Caki2 (cell line): ENCODE results near the gene C4BPB. TPM values are rescaled to one million over a fixed set of nuclear protein-coding genes. Genes with fewer than 3 reads are reported as not detected.

Source experiments
- DNase-seq: peaks from one replicate; pipeline ENCODE4 v3.0.0-alpha.2; 2015; ENCODE audit warnings: low read depth
- in situ Hi-C: cut with HindIII; loops from 2 replicates; pipeline ENCODE4 v1.10.0; 2016; ENCODE audit warnings: low sequenced_read_pairs, low pct_unique_long_range_greater_than_20kb, mixed read lengths
- total RNA-seq: library from RNA; depleted of rRNA; stranded (reverse); fragments of >200 nt; shearing (Covaris generic); gene quantifications from 2 replicates; pipeline ENCODE4 v1.2.3, GENCODE V29; 2014; ENCODE audit warnings: low replicate concordance

The C4BPB gene
- total RNA-seq, 1 experiment from 2014 or later, result not detected

- no peak for DNase-seq
- in situ Hi-C loops, result no loop called here
Observed at GRCh38 chr1:207058252-207058651, 30.4 kb upstream of the C4BPB start.

- in situ Hi-C loops, result no loop called here
Observed at GRCh38 chr1:207058878-207059867, 29.5 kb upstream of the C4BPB start.

GRCh38 chr1:207059881-207060280, 28.8 kb upstream of the C4BPB start:
- DNase-seq, result no peak
- in situ Hi-C loops, result no loop called here

More at GRCh38 chr1:207058878-207059867, 29.5 kb upstream of the C4BPB start:
- DNase-seq, result no peak

- no peak for DNase-seq
- in situ Hi-C loops, result no loop called here
Observed at GRCh38 chr1:207060596-207060995, 28.1 kb upstream of the C4BPB start.

DNA sequence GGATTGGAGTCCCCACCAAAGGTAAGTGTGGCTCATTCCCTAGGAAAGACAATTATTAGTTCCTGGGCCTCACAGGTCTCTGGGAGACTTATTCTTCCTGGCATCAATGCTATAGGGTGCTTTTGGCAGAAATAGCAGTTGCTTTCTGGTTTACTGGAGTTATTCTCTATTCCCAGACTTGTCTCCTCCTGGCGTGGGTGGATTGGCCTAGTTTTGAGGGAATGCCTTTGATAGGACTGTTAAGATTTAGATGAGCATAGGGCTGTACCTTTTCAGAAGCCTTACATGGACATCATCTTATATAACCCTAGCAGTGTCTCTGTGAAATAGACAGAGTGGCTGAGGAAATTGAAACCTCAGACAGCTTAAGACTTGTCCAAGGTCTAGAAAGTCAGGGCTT, 26.6 kb upstream of the C4BPB start:
- in situ Hi-C loops, result no loop called here
- DNase-seq, result no peak

- in situ Hi-C loops, result no loop called here
- DNase-seq, result no peak
Observed at GRCh38 chr1:207063014-207063413, 25.6 kb upstream of the C4BPB start.

DNA sequence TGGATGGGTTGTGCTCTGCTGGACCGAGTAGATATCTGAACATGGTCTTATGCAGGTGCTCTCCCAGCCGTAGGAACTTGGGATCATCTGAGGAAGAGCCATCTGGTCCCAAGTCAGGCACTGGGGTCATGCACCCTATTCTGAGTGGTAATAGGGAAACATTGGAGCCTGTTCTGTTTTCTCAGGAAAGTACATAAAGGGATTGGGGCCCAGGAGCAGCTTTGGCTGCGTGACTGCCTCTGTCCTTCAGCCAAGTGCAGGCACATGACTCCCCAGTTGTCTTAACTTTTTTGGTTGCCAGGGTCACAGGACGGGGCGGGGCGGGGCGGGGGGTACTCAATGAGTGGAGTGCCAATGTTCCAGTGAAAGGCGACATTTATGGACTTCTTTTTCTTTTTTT, 24.1 kb upstream of the C4BPB start:
- no peak for DNase-seq
- in situ Hi-C loops, result no loop called here

DNA sequence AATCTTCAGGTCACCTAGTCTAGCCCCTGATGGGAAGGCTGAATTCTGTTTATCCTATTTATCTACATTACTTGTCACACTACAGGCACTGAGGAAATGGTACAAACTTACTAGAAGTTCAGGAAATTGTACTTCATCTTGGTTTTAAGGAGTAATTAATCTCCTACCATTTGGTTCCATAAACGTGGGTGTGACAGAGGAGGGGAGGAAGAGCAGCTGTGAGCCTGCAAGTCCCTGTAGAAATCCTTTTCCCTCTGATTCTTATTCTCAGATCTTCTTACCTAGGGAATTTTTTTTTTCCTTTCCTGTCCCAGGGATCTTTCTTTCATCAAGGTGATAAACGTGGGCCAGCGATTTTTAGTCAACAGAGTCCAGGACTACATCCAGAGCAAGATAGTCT, 21.5 kb upstream of the C4BPB start:
- no peak for DNase-seq
- in situ Hi-C loops, result no loop called here

DNA sequence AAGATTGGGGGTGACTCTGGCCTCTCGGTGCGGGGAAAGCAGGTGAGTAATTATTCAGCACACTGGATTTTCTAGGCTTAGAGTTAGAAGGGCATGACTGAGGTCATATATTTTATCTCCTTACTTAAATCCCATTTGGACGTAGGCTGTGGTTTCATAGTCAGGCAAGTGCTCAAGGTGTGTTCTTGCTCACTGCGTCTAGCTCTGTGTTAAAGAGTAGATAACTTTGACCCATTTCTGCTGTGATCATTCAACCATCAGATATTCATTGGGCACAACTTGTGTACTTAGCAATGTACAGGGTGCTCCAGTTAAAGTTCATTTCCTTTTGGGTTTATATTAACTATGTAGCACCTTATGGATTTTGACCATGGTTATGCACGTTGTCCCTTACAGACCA, 21.0 kb upstream of the C4BPB start:
- in situ Hi-C loops, result no loop called here

DNA sequence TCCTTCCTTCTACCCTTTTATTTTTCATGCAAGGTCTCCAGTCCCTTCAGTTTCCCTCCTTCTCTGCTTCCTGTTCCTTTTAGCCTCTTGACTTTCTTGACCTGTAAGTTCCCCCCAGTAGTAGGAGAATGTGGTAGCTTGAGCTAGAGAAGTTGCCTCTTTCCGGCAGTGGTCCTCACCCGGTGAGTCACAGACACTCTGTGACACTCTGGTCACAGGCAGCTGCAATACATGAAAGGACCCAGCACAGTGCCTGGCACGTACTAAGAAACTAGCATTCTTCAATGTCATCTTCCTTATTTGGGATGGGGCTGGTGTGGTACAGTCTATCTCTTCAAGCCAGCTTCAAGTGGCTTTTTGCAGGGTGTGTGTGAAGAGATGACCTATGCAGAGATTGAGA, 19.6 kb upstream of the C4BPB start:
- in situ Hi-C loops, result no loop called here
- no peak for DNase-seq

More for the DNA sequence above, 21.0 kb upstream of the C4BPB start:
- no peak for DNase-seq

DNA sequence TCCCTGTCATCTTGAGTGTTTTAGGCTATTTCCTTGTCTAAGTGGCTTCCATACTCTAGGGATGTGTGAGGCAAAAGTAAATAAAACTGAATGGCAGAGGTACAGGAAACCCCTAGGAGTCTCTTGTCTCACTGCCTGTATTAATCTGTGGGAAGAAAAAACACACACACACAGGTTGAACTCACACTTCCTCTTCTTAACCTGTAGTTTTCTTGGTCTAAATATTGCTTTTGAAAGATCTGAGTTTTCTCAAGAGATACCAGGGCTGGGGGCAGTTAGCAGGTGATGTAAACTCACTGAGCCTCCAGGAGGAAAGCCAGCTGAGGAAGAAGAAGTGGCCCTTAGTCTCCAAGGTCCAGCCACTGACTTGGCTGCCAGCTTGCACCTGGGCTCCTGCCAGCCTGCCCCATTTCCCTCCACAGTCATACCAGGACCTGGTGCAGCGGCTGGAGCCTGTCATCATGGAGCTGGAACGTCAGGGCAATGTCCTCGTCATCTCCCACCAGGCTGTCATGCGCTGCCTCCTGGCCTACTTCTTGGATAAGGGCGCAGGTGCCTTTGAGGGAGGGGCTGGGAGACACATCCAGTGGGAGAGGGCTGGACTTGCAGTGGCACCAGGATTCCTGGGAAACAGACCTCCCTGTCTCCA, 18.7 kb upstream of the C4BPB start:
- DNase-seq, result no peak
- in situ Hi-C loops, result no loop called here

GRCh38 chr1:207070811-207071210, 17.8 kb upstream of the C4BPB start:
- in situ Hi-C loops, result no loop called here
- DNase-seq, result no peak

GRCh38 chr1:207071426-207071825, 17.2 kb upstream of the C4BPB start:
- DNase-seq, result no peak
- in situ Hi-C loops, result no loop called here

DNA sequence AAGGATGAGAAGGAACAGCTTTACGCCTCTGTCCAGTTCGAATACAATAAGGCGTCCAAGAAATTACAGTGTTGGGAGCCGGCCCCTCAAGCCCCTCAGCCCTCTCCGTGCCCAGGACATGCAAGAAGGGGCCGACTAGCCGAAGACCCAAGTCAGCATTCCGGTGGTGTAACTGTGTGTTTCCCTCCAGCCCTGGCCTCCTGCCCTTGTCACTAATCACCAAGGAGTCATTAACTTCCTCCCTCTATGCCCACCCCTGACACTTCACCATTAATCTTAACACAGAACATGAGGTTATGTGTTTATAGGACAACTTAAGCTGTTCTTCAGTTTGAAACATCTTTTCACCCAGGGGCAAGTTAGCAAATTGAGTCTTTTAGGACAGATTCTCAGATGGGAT, 16.4 kb upstream of the C4BPB start:
- in situ Hi-C loops, result no loop called here
- no peak for DNase-seq

- in situ Hi-C loops, result no loop called here
- no peak for DNase-seq
Observed at GRCh38 chr1:207073906-207074820, 14.5 kb upstream of the C4BPB start.

DNA sequence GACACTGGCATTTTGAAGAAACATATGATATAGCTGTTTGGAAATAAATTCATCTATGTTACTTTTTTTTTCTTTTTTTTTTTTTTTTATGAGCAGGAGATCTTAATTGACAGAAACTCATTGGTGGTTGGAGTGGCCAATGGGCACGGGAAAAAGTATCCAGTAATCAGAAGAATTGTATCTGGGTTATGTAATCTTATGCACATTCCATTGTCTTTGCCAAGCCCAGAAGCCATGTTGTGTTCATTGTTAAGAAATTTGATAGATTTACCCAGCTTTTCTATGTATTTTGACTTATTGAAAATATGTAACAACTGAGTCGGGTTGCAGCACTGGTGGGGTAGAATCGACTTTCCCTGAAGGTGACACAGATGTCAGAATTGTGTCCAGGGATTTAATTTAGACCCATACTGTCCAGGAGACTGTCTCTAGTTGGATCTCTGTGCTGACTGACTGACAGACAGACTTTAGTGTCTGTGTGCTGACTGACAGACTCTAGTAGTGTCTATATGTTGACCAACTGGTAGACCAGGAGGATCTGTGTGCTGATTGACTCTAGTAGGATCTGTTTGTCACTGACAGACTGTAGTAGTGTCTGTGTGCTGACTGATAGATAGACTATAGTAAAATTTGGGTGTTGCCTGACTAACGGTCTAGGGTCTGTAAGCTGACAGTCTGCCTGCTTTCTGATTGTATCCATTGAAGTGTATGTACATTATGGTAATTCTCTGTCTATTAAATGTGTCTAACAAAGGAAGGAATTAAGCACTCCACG, 12.3 kb upstream of the C4BPB start:
- in situ Hi-C loops, result no loop called here
- DNase-seq, result no peak

GRCh38 chr1:207077012-207077411, 11.6 kb upstream of the C4BPB start:
- no peak for DNase-seq
- in situ Hi-C loops, result no loop called here
